GM11168 (cell line): ENCODE data around the gene NUDC.

ENCODE experiments used
- in situ Hi-C: fragments of 300-500 bp; cut with MboI; formaldehyde crosslinking; loops from one replicate; pipeline ENCODE4 v1.12.0; 2022; ENCODE audit warnings: low sequenced_read_pairs; ENCODE audit not compliant: unreplicated experiment

NUDC gene

DNA sequence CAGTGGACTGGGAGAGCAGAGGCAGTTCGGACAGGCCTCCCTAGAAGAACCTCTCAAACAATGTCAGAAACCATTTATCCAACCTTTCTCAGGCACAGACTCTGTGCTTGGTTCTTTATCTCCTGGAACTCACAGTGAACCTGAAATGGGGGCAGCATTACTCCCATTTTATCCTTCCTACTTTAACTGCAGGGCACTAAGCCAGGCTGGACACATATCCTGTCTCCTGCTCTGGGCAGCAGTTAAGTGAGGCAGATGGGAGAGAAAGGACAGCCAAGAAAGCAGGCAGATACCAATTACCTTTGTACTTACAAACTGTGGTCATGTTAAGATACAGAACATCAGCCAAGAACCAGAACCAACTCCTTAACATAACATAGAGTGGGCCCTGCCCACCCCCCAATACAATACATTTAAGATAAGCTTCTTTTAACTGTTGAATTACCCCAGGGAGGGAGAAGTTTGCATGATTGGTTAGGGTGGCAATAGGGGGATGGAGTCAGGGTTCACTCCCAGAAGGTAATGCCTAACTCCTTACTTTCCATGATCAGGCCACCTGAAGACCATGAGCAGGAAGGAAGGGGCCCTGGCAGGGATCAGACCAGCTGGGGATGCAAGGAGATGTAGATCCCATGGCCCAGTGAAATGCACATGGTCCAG lies 27.9 kb downstream of the NUDC start:
- in situ Hi-C loops, result no loop called here

DNA sequence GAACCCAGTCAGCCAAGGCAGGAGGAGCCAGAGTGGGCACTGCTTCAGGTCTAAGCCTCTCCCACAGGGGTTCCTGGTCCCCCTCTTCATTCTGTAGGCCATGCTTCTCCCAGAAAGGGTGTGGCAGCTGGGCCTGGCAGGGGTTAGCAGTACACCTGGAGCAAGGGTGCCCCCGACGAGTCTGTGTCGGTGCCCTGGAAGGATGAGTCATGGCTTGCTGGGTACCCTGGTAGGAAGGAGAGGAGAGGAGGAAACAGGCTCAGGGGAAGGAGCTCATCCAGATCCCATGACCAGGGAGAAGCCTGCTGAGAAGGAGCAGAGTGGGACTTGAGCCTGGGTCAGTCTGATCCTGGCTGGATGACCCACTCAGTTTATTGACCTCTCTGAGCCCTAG lies 28.4 kb downstream of the NUDC start:
- in situ Hi-C loops, result no loop called here

DNA sequence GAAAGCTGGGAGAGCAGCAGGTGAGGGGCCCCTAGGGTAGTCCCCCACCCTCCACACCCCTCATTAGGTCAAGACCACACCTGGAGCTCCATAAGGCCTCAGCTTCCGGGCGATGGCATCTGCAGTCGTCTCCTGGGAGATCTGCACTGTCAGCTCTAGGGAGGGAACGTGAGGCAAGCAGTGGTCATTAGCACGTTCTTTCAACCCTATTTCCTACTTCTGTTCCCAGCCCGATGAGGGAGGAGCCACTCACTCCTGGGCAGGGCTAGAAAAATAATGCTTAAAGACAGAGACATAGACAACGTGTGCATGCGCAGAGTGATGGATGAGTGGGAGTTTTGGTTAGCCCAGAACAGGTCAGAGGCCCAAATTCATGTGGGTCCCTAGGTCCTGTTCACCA lies 29.1 kb downstream of the NUDC start:
- in situ Hi-C loops, result no loop called here

DNA sequence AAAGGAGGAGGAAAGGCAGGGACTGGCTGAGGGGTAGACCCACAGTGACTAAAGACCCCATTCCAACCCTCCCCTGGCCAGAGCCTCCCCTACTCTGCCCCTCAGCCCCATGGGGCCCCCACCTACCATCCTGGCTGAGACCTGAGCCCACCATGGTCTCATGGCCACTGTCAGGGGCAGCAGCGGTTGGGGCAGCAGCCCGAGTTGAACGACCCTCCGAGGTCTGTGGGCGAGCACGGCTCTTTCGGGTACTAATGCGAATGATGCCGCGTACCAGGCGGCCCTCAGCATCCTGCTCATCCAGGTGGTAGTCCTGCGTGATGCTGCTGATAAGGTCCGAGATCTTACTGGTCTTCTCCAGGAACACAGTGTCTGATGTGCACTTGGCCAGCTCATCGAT lies 29.7 kb downstream of the NUDC start:
- in situ Hi-C loops, result no loop called here

DNA sequence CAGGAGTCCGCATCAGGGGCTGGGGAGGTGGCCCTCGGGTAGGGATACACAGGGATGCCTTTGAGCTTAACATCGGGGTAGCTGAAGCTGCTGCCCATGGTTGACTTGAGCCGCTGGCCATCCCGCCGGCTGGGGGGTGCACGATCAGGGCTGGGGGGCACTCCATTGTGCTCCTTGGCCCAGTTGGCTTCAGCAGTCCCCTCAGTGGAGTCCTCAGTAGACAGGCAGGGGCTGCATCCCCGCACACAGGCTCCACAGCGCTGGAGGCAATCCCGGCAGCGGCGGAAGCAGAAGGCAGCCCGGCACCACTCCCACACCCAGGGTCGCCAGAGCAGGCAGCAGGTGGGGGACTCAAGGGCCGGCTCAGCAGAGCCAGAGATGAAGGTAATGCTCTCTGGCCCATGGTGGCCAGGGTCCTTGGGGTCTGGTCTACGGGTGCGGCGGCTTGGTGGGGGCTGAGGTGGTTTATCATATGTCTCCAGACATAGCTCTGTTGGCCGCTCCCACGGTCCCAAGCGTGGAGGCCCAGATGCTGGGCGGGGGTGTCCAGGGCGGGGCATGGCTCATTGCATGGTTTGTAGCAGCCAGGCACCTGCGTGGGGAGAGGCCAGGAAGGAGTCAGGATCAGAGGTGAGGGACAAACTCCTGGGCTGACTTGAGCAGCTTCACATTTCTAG lies 30.4 kb downstream of the NUDC start:
- in situ Hi-C loops, result no loop called here

DNA sequence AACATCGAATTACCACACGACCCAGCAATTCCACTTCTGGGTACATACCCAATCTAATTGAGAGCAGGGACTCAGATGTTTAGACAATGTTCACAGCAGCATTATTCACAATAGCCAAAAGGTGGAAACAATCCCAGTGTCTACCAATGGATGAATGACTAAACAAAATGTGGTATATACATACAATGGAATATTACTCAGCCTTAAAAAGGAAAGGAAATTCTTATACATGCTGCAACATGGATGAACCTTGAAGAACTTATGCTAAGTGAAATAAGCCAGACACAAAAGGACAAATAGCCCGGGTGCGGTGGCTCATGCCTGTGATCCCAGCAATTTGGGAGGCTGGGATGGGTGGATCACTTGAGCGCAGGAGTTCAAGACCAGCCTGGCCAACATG lies 31.8 kb downstream of the NUDC start:
- in situ Hi-C loops, result no loop called here

DNA sequence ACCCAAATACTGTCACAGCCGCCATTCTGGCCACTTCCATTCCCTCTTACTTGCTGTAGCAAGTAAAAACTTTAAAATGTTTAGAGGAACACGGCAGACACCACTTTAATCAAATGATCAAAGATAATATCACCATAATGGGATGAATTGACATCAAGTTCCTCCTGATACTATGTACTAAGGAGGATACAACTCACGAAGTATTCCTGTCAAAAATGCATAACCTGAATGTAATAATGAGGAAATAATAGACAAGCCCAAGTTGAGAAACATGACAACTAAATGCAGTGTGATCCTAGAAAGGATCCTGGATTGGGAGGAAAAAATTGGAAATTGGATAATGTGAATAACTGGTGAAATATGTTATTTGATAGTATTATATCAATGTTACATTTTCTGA lies 34.8 kb downstream of the NUDC start:
- in situ Hi-C loops, result no loop called here

DNA sequence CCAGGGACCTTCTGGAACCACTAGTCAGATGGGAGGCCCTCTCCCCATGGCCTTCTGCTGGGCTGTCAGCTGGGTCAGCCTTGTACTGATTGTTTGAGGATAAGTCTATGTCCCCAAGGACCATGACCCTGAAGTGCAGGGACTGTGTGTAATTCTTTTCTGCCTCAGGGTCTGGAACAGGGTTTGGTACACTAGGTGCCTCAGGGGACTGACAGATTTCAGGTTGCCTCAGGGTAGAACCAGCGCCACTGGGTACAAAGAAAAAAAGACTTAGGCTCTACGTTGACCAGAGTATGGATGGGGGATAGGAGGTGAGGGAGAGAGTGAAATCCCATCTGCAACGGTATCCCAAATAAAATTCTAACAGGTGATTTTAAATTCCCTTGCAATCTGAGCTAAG lies 35.8 kb downstream of the NUDC start:
- in situ Hi-C loops, result no loop called here

DNA sequence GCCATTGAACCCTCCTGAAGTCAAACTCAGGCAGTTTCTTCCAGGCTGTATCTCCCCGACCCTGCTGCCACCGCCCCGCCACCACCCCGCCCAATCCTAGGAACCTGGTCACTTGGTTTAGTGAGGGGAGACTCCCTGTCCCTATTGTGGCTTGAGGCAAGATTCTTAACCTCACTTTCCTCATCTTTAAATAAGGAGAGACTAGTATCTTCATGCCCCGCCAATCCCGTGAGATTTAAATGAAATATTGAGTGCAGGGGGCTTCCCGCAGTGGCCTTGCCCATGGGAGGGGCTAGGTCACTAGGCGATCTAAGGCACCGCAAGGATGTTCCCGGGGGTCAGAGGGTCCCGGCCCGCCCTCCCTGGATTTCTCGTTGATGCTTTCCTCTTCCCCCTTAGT lies 37.7 kb downstream of the NUDC start:
- in situ Hi-C loops, result no loop called here

DNA sequence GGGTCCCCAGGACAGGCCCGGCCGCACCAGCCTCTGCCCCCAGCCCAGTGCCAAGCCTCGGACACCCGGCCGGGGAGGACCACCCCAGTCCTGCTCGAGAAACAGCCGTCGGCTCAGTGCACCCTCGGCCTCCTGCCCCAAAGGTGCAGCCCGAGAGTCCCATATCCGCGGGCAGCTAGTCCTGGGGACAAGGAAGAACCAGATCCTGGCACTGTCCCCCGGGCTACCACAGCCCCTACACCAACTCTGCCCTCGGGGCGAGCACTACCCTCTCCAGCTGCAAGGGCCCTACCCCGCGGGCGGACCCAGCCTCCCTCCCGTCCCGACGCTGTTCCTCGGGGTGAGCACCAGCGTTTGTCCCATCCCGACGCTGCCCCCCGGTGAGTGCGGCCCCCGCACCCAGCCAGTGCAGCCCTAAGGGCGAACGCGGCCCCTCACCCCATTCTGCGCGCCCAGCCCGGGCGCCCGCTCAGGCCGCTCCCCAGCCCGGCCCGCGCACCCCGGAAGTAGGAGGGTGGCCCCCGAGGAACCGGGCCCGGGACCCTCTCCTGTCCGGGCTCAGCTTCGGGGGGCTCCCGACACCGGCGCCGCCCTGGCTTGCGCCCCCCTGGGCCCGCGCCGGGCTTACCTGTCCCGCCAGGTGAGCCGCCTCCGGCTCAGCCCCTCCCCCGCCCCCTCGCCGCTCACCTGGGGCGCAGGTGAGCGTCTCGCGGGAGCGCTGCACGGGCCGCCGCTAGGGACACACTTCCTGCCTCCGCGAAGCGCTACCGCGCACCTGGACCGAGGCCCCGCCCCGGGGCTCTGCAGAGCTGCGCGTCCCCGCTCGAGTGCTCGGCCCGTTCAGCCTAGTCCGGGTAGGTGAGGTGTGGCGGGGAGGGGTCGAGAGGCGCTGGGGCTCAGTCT lies 38.4 kb downstream of the NUDC start, which contains the start of gene KDF1:
TSS of gene KDF1 (minus strand) at position 747 of the 903 bp plus-strand sequence. CDS start 8,088 bp downstream, outside the sequence.
- in situ Hi-C loops, result no loop called here

DNA sequence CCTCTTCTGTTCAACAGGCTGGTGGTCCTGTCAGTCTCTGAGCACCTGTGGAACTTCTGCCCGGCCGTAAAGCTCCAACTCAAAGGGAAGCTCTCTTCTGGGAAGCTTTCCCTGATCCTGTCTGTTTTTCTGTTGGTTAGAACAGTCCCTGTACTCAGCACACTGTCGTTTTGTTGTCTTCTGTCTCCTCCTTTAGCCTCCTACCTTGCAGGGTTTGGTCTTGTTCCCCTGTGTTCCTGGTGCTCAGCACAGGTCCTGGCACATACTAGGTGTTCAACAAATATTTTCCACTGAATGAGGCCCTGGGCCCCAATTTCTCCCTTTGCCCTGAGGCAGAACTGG lies 39.1 kb downstream of the NUDC start:
- in situ Hi-C loops, result no loop called here

DNA sequence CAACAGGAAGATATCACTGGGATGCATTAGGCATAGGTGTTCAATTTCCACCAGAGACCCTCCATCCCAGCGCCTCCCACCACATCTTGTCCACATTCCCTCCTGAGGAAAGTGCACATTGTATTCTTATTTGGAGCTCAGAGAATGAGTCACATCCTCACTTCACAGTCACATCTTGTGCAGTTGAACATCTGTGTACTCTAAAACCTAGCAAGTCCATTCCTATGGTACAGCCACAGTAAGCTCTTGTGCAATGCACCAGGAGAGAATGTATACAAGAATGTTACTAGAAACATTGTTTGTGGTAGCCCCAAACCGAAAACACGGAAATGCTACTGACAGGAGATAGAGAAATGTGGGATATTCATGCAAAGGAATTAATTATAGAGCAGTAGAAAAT lies 40.3 kb downstream of the NUDC start:
- in situ Hi-C loops, result no loop called here

DNA sequence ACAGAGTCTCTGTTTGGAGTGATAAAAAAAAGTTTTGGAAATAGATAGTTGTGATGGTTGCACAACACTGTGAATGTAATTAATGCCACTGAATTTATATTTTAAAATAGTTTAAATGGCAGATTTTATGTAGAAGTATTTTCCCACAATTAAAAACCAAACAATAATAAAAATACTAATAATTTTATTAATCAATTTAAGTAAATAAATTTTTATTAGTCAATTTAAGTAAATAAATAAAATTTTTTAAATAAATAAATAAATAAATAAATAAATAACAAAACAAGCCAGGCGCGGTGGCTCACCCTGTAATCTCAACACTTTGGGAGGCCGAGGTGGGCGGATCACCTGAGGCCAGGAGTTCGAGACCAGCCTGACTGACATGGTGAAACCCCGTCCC lies 43.7 kb downstream of the NUDC start:
- in situ Hi-C loops, result no loop called here

DNA sequence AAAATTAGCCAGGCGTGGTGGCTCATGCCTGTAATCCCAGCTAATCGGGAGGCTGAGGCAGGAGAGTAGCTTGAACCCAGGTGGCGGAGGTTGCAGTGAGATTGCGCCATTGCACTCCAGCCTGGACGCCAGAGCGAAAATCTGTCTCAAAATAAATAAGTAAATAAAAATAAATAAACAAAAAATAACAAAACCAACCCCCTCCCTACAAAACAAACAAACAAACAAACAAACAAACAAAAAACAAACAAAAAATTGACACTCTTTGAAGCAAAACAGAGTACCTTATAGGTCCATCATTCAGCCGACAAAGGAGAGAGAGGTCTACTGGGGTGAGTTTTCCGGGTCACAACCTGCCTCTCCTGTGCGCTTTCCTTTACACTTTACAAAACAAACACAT lies 44.1 kb downstream of the NUDC start:
- in situ Hi-C loops, result no loop called here

DNA sequence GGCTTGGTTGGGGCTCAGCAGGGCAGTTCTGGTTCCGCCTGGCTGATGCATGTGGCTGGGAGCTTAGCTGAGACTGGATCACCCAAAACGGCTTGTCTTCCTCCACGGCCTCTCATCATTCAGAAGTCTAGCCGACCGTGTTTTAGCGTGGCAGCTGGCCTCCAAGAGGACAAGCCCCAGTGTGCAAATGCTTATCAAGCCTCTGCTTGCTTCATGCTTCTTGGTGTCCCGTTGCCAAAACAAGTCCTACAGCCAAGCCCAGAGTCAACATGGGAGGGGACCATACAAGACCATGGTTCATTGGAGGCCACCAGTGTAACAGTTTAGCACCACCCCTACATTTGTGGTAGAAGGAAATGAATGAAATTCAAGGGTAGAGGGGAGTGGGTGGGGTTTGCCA lies 49.3 kb downstream of the NUDC start:
- in situ Hi-C loops, result no loop called here

DNA sequence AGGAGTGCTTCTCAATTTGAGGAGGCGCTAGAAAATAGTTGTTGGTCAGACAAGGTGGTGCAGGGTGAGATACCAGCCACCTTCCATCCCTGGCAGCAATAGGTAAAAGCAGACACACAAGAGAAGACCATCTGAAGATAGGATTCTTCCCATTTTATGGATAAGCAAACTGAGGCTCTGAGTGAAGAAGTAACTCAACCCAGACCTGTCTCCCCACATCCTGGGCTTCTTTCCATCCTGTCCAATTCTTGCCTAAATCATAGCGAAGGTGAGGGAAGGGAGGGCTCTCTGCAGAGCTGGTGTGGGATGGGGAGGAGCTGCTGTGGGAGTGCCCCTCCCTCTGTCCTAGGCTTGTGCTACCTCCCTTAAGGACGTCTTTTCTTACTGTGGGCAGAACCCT lies 50.0 kb downstream of the NUDC start:
- in situ Hi-C loops, result no loop called here

DNA sequence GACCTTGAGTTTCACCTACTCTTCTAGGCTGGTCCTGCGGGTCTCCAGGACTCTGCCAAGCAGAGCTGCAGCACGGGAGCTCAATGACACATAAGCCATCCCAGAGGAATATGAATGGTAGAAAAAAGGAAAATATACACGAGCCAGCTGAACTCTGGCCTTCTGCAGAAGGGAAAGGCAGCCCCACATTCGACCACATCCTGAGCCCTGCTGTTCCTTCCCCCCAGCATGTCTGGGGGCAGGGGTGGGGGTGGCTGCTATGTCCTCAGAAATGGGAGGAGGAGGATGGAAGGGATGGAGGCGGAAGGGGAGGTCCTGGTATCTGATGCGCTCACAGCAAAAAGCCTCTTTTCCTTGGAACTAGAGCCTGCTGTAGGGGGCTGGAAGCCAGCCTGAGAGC lies 50.8 kb downstream of the NUDC start:
- in situ Hi-C loops, result no loop called here

DNA sequence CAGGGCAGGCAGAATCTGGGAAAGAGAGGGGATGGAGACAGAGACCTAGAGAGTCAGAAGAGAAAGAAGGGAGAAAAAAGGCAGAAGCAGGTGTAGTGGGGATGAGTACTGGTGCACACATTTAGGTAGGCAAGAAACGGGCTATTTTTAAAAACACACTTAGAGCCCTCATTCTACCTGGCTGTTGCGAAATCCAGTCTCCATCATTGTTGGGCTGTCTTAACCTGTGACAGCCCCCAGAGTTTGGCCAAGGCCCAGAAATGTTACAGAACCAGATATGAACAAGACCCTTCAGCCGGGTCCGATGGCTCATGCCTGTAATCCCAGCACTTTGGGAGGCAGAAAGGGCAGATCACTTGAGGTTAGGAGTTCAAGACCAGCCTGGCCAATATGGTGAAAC lies 51.3 kb downstream of the NUDC start:
- in situ Hi-C loops, result no loop called here

DNA sequence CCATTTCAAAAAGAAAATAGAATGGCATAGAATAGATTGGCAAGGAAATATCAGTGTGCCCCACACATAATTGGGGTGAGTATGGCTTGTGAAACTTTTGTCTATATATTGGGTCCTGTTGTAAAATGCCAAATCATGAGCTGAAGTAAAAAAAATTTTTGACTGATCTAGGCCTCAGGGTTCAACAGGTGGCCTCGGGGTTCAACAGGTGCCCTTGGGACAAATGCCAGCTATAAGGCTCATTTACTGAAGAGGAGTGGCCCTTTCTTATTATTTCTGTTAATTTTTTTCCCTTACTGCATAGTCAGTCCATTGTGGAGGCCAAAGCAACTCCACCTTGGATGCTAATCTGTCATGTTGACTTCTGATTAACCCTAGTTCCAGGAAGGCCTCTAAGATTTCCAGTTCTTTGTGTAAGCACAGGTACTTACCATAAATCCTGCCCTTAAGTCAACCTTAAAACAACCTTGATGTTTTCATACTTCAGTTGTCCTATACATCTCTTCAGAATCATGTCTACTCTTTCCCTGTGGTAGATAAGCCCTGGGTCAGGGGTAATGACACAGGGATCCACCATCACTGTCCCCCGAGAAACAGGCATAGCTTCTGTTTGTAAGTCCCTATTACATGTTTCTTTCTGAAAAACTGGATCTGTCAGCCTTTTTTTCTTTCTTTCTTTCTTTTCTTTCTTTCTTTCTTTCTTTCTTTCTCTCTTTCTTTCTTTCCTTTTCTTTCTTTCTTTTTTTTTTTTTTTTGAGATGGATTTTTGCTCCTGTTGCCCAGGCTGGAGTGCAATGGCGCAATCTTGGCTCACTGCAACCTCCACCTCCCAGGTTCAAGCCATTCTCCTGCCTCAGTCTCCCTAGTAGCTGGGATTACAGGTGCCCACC lies 55.3 kb downstream of the NUDC start:
- in situ Hi-C loops, result no loop called here

DNA sequence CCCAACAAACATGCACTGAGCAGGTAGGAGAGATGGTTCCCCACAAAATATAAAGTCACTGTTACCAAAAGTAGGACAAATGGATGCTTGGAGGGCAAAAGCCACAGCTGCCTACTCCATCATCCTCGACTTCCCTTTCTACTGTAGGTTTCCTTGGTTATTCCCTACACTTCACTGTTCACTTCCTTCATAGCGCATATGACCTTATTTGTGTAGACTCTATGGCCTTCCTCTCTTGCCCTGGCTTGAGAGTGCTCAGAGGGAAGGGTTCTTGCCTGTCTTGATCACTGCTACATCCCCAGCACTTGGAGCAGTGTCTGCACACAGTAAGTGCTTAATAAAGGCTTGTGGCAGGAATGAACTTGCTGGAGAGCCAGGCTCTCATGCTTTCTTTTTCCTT lies 57.4 kb downstream of the NUDC start:
- in situ Hi-C loops, result no loop called here
